ENCODE measurements around the gene CFAP92.

CFAP92 gene

DNA sequence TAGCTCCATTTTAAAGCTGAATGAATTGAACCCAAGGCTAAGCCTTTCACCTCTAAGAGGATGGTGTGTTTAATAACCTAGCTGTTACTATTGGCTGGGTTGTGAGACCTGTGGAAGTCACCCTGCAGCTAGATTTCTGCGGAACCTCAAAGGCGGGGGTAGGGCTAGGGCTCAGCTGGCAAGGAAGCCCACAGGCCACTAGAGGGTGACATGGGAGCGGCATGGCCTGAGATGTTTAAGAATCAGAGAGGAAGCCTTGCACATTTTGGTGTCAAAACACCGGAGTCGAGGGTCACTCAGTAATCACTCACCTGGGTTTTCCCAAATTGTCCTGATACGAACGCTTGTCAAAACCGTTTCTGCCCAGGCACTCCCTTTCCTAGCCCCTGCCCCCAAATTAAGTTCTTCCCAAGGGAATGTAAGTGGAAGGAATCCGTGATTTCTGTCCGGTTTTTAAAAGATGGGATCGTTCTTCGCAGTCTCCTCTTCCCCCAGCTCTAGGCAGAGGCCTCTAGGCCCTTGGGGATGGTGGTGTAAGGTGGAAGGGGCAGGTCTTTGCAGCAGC, 118.2 kb downstream of the CFAP92 start:
- H3K4me3 ChIP-seq (ENCODE audit: insufficient read length, low read depth) = no peak overlapping the region
- TF ChIP-seq SUZ12 (IDR thresholded peaks at IDR 0.05; ENCODE audit: extremely low read depth, insufficient read depth, insufficient read length) (no peak), ZNF274 (IDR thresholded peaks at IDR 0.05; ENCODE audit: low read depth, low read length) (no peak), YY1 (IDR thresholded peaks at IDR 0.05; ENCODE audit: insufficient read depth, insufficient read length) (no peak)
- no peaks in the 10 kb centered on the region for H3K9me3 ChIP-seq (ENCODE audit: insufficient read depth, low read length)
- peaks cover 10% of the 10 kb centered on the region for H3K4me1 ChIP-seq (ENCODE audit: insufficient read depth, insufficient read length)
- peaks cover 14% of the 10 kb centered on the region for H3K36me3 ChIP-seq (ENCODE audit: insufficient read depth, insufficient read length, low read length)
- DNase-seq (ENCODE audit: low read depth, low spot score) = no peak
- peak overlapping the region; percentile 22 for H3K9ac ChIP-seq (ENCODE audit: insufficient read length, low read depth)
- H3K27me3 ChIP-seq (ENCODE audit: insufficient read depth, insufficient read length) = no peaks in the 10 kb centered on the region

DNA sequence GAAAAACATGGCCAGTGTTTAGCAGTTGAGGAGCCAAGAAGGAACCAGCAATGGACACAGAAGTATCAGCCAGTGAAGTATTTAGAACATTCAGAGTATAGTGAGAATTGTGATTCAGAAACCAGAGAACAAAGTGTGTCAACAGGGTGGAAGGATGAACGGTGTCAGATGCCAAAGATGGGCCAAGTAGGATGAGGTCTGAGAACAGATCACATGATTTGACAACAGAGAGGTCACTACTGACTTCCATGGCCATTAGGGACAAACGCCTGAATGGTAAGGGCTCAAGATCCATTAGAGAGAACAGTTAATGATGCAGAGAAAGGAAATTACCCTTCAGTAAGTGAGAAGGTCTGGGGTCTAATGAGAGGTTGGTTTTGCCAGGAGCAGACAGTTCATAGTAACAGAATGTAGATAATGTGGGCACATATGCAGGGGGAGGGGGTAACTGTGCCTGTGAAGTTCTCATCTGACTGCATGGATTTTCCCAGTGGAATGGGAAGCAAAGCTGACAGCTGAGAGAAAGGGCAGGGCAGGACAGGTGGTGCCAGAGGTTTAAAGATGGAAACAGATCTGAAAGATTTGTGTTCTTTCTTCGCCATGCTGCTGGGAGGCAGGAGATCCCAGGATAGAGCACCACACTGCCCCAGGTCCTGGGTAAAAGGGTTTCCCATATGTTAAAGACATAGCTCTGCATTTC, 119.2 kb downstream of the CFAP92 start:
- Histone ChIP-seq H3K27me3 (ENCODE audit: insufficient read depth, insufficient read length) (no peaks in the 10 kb centered on the region), H3K9me3 (ENCODE audit: insufficient read depth, low read length) (no peaks in the 10 kb centered on the region), H3K4me1 (ENCODE audit: insufficient read depth, insufficient read length) (peaks cover 10% of the 10 kb centered on the region), H3K4me3 (ENCODE audit: insufficient read length, low read depth) (no peak overlapping the region), H3K9ac (ENCODE audit: insufficient read length, low read depth) (no peak overlapping the region), H3K36me3 (ENCODE audit: insufficient read depth, insufficient read length, low read length) (peaks cover 21% of the 10 kb centered on the region)
- TF ChIP-seq SUZ12 (IDR thresholded peaks at IDR 0.05; ENCODE audit: extremely low read depth, insufficient read depth, insufficient read length) (no peak), ZNF274 (IDR thresholded peaks at IDR 0.05; ENCODE audit: low read depth, low read length) (no peak), YY1 (IDR thresholded peaks at IDR 0.05; ENCODE audit: insufficient read depth, insufficient read length) (no peak)
- DNase-seq (ENCODE audit: low read depth, low spot score) = no peak

DNA sequence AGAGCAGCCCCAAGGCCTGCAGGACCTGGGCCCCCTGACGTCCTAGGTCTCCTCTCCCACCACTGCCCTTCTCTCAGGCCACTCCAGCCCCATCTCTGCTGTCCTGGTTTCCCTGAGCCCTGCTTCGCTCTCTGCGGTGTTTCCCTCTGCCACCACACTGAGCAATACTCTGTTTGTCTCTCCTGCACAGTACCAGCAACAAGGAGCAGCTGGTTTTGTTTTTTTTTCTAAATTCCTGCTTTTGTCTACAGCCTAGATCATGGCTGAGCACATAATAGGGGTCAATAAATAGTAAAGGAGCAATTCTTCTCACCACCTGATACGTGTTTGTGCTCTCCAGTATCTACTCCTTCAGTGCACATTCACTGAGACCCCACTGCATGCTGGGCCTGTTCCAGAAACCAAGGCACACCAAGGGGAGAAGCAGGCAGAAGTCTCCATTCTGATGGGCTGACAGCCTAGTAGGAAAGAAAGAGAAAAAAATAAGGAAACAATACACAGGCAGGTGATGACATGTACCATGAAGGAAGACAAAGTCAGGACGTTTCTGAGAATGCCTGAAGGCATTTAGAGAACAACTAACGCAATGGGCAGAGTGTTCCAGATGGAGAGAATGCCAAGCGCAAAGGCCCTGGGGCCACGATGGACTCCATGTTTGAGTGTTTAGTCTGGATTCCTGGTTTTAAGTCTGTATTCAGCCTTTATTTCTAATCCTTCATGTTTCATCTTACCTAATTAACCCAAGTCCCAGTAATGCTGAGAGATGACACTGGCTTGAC, 120.4 kb downstream of the CFAP92 start:
- Histone ChIP-seq H3K4me1 (ENCODE audit: insufficient read depth, insufficient read length) (peaks cover 10% of the 10 kb centered on the region), H3K36me3 (ENCODE audit: insufficient read depth, insufficient read length, low read length) (peaks cover 24% of the 10 kb centered on the region), H3K9me3 (ENCODE audit: insufficient read depth, low read length) (no peaks in the 10 kb centered on the region), H3K4me3 (ENCODE audit: insufficient read length, low read depth) (no peak overlapping the region), H3K27me3 (ENCODE audit: insufficient read depth, insufficient read length) (no peaks in the 10 kb centered on the region), H3K9ac (ENCODE audit: insufficient read length, low read depth) (no peak overlapping the region)
- no peak for DNase-seq (ENCODE audit: low read depth, low spot score)
- no peak for TF ChIP-seq SUZ12 (IDR thresholded peaks at IDR 0.05; ENCODE audit: extremely low read depth, insufficient read depth, insufficient read length)
- no peak for TF ChIP-seq ZNF274 (IDR thresholded peaks at IDR 0.05; ENCODE audit: low read depth, low read length)
- TF ChIP-seq YY1 (IDR thresholded peaks at IDR 0.05; ENCODE audit: insufficient read depth, insufficient read length) = no peak

DNA sequence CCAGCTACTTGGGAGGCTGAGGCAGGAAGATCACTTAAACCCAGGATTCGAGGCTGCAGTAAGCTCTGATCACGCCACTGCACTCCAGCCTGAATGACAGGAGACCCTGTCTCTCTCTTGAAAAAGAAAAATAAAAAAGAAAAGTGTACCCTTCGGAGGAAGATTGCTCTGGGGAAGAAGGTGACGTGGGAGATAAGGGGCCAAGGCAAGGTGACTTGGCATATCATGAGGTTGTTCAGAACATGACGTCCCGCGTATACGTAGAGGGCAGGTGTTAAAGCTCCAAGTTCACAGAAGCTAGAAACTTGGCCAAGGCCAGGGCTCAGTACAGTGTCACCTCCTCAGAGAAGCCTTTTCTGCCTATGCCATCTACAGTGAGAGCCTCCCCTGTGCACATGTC, 121.1 kb downstream of the CFAP92 start:
- no peak overlapping the region for H3K9ac ChIP-seq (ENCODE audit: insufficient read length, low read depth)
- DNase-seq (ENCODE audit: low read depth, low spot score) = no peak

DNA sequence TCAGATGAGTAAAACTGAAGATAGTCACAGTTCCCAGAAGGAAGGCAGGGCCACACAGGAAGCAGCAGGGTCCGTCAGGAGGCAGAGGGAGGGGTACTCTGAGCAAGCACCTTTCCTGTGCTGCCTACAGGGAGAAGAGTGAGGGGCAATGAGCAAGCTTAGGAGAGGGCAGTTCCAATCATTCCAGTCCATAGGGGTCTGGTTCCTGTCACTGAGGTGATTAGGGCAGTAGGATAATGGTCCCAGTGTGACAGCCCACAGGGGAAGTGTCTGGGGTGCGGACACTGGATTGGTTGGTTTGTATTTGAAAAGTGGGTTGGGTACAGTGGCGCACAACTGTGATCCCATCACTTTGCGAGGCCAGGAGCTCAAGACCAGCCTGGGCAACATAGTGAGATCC, 121.6 kb downstream of the CFAP92 start:
- H3K27me3 ChIP-seq (ENCODE audit: insufficient read depth, insufficient read length) = no peaks in the 10 kb centered on the region
- peaks cover 20% of the 10 kb centered on the region for H3K36me3 ChIP-seq (ENCODE audit: insufficient read depth, insufficient read length, low read length)
- H3K4me1 ChIP-seq (ENCODE audit: insufficient read depth, insufficient read length) = peaks cover 10% of the 10 kb centered on the region
- no peak for TF ChIP-seq ZNF274 (IDR thresholded peaks at IDR 0.05; ENCODE audit: low read depth, low read length)
- TF ChIP-seq YY1 (IDR thresholded peaks at IDR 0.05; ENCODE audit: insufficient read depth, insufficient read length) = no peak
- TF ChIP-seq SUZ12 (IDR thresholded peaks at IDR 0.05; ENCODE audit: extremely low read depth, insufficient read depth, insufficient read length) = no peak
- no peak overlapping the region for H3K4me3 ChIP-seq (ENCODE audit: insufficient read length, low read depth)
- no peak overlapping the region for H3K9ac ChIP-seq (ENCODE audit: insufficient read length, low read depth)
- no peaks in the 10 kb centered on the region for H3K9me3 ChIP-seq (ENCODE audit: insufficient read depth, low read length)
- DNase-seq (ENCODE audit: low read depth, low spot score) = no peak

More for the DNA sequence above, 121.1 kb downstream of the CFAP92 start:
- no peaks in the 10 kb centered on the region for H3K27me3 ChIP-seq (ENCODE audit: insufficient read depth, insufficient read length)
- H3K4me3 ChIP-seq (ENCODE audit: insufficient read length, low read depth) = no peak overlapping the region
- H3K36me3 ChIP-seq (ENCODE audit: insufficient read depth, insufficient read length, low read length) = peaks cover 21% of the 10 kb centered on the region
- peaks cover 10% of the 10 kb centered on the region for H3K4me1 ChIP-seq (ENCODE audit: insufficient read depth, insufficient read length)
- no peaks in the 10 kb centered on the region for H3K9me3 ChIP-seq (ENCODE audit: insufficient read depth, low read length)
- TF ChIP-seq YY1 (IDR thresholded peaks at IDR 0.05; ENCODE audit: insufficient read depth, insufficient read length) (no peak), SUZ12 (IDR thresholded peaks at IDR 0.05; ENCODE audit: extremely low read depth, insufficient read depth, insufficient read length) (no peak), ZNF274 (IDR thresholded peaks at IDR 0.05; ENCODE audit: low read depth, low read length) (no peak)

DNA sequence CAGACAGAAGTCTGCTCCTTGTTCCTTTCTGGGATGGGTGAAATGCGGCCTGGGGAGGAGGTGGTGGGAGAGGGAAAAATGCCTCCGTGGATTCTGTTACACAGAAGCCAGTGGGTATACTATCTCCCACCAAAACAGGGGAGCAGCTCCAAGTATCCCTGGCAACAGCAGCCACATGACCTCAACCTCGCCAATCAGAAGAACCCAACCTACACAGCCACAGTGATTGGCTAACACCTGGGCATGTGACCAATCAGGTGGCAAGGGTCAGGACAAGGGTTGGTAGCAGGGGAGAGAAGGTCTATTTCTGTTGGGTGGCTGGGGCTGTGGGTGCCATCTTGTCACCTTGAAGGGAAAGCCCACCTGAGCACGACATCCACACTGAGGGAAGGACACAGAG, 123.5 kb downstream of the CFAP92 start:
- TF ChIP-seq ZNF274 (IDR thresholded peaks at IDR 0.05; ENCODE audit: low read depth, low read length) = no peak
- no peak for TF ChIP-seq YY1 (IDR thresholded peaks at IDR 0.05; ENCODE audit: insufficient read depth, insufficient read length)
- TF ChIP-seq SUZ12 (IDR thresholded peaks at IDR 0.05; ENCODE audit: extremely low read depth, insufficient read depth, insufficient read length) = no peak
- Histone ChIP-seq H3K9ac (ENCODE audit: insufficient read length, low read depth) (no peak overlapping the region), H3K4me3 (ENCODE audit: insufficient read length, low read depth) (no peak overlapping the region), H3K9me3 (ENCODE audit: insufficient read depth, low read length) (no peaks in the 10 kb centered on the region), H3K36me3 (ENCODE audit: insufficient read depth, insufficient read length, low read length) (peaks cover 22% of the 10 kb centered on the region), H3K4me1 (ENCODE audit: insufficient read depth, insufficient read length) (peaks cover 6% of the 10 kb centered on the region), H3K27me3 (ENCODE audit: insufficient read depth, insufficient read length) (no peaks in the 10 kb centered on the region)
- DNase-seq (ENCODE audit: low read depth, low spot score) = no peak
